ENCODE data around the gene CITED2.

CITED2 gene

GRCh38 chr6:139378882-139379341 is 4.5 kb upstream of the CITED2 start:
- TF ChIP-seq, protein P1, sequence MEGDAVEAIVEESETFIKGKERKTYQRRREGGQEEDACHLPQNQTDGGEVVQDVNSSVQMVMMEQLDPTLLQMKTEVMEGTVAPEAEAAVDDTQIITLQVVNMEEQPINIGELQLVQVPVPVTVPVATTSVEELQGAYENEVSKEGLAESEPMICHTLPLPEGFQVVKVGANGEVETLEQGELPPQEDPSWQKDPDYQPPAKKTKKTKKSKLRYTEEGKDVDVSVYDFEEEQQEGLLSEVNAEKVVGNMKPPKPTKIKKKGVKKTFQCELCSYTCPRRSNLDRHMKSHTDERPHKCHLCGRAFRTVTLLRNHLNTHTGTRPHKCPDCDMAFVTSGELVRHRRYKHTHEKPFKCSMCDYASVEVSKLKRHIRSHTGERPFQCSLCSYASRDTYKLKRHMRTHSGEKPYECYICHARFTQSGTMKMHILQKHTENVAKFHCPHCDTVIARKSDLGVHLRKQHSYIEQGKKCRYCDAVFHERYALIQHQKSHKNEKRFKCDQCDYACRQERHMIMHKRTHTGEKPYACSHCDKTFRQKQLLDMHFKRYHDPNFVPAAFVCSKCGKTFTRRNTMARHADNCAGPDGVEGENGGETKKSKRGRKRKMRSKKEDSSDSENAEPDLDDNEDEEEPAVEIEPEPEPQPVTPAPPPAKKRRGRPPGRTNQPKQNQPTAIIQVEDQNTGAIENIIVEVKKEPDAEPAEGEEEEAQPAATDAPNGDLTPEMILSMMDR (IDR thresholded peaks at IDR 0.05): no peak

DNA sequence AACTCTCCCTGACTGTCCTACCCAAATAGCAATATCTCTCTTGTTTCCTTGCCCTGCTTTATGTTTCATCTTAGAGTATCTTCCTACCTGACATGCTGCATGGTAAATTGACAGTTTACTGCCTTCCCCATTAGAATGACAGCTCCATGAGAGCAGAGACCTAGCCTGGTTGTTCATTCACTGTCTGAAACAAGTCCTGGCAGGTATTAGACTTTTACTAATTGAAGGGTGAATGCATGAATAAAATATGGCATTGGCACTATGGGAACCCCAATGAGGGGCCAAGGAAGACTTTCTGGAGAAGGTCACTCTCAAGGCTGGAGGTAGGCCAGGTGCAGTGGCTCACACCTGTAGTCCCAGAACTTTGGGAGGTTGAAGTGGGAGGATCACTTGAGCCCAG is 3.8 kb upstream of the CITED2 start:
- TF ChIP-seq, protein P1 (IDR thresholded peaks at IDR 0.05): no peak

- TF ChIP-seq, protein P1 (IDR thresholded peaks at IDR 0.05): no peak
These were observed 2.3 kb upstream of the CITED2 start for GRCh38 chr6:139376604-139377218.

DNA sequence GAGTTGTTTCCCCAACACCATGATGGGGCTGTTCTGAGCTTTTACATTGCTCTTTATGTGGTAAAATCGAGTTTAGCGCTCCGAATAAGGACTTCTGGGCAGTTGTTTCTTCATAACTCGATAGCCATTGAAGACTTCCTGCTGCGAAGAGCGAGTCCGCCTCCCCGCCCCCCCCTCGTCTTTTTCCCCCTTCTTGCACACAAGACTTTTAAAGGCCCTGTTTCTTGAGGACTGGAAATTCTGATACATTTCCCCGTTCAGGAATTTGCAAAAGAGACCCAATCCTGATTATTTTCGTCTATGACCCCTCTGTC is 1.5 kb upstream of the CITED2 start:
- TF ChIP-seq, protein P1 (IDR thresholded peaks at IDR 0.05): no peak

DNA sequence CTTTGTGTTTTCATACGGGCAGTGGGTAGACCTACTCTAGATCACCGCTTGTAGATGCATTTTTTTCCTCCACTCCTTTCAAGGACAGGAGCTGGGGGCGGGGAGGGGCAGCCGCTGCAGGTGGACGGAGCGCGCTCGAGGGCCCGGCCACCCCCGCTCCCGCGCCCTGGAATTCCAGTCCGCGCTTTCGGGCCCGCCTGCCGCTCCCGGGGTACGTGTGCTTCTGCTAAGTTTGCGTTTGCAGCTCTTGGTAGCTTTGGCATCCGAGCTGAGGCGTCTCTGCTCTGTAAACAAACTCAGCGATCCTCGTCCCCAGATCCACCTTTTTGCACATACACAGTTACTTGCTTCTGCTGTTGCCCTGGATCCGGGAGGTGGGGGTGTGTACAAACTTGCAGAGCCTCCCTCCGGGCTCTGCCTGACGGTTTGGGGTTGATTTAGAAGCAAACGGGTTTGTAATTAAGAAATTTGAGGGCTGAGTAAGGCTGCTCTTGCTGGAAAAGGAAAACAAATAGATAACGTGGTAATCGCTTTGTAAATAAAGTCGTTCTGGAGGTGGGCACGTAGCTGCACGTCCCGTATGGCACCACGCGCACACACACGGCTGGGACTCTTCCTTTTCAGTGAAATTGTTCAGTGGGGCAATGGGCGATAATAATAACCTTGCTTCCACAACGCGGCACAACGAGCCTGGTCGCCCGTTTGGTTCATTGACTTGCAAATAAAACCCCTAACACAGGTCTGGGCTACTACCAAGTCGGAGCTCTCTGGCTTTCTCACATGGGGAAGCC is 973 bp upstream of the CITED2 start:
- TF ChIP-seq, protein P1 (IDR thresholded peaks at IDR 0.05): no peak; the same call in 1 of the 2 replicates

DNA sequence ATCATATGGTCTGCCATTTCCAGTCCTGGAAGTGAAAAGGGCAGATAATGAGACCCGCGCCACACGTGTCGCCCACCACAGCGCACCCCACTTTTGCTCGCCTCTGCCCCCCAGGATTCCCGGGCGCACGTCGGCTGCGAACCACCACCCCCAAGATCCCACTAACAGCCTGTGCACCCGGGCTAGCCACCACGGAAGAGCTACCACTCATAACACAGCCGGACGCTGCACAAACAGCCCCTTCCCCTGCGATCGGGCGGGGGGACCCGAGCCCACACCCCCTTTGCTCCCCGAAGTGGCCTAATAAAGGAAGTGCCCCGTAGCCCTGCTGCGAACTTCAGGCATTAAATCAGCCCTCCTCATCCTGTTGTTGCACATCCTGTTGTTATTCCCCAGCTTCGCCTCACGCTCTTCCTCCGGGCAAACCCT is 506 bp downstream of the CITED2 start:
- TF ChIP-seq, protein P1 (IDR thresholded peaks at IDR 0.05): no peak

DNA sequence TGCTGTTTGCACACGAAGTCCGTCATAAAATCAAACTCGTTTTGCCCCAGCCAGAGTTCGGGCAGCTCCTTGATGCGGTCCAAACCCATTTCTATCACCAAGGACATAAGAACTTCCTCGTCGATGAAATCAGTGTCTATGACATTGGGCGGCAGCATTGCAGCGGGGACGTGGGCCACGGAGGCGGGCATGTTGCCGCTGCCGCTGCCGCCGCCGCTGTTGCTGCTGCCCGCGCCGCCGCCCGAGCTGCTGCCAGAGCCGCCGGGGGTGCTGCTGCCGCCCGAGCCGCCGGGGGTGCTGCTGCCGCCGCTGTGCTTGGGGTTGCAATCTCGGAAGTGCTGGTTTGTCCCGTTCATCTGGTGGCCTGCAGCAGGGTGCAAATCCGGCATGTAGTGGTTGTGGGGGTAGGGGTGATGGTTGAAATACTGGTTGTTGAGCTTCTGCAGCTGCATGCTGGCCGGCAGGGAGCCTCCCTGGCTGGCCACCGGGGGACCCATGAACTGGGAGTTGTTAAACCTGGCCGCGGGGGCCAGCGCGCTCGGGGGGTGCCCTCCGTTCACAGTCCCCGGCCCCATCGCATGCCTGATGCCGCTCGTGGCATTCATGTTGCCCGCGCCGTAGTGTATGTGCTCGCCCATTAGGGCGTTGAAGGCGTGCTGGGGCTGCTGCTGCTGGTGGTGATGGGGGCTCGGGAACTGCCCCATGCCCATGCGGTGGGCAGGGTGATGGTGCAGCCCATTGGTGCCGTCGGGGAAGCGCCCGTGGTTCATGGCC is 1.1 kb downstream of the CITED2 start:
- TF ChIP-seq, protein P1 (IDR thresholded peaks at IDR 0.05): peak; percentile 43
